ENCODE data around the gene CCL15. TPM values are rescaled to one million over a fixed set of nuclear protein-coding genes. Genes with fewer than 3 reads are reported as not detected.
"Not testable (repeated sequence)": the region's sequence is repeated elsewhere in the genome, so short reads cannot be mapped to it uniquely, and the experiment has no call there.

The CCL15 gene
- total and polyA plus RNA-seq, 2 experiments from 2014 or later: not detected

DNA sequence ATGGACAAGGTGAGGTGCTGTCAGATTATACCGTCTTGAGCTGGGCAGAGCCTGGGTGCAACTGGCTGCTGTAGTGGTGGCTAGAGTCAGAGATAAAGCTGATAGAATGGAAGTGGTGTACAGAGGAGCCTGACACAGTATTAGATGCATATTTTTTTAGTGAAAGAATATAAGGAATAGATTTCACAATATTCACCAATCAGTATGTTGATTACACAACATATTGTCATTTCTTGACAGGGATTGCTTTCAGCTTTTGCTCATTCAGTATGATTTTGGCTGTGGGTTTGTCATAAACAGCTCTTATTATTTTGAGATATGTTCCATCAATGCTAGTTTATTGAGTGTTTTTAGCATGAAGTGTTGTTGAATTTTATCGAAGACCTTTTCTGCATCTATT is 18.1 kb upstream of the CCL15 start:
- Histone ChIP-seq H3F3A (ENCODE audit: insufficient read depth) (no peaks in the 10 kb centered on the region), H3K79me2 (ENCODE audit: insufficient read depth) (no peaks in the 10 kb centered on the region), H3K4me1 (ENCODE audit: insufficient read depth) (no peaks in the 10 kb centered on the region), H3K27me3 (replicated peaks; ENCODE audit: insufficient read depth) (no peaks in the 10 kb centered on the region), H3K4me3 (no peak overlapping the region), H3K9me2 (ENCODE audit: insufficient read depth) (no peaks in the 10 kb centered on the region), H3K9ac (no peak overlapping the region), H3K36me3 (ENCODE audit: low read depth) (no peaks in the 10 kb centered on the region), H3K4me2 (ENCODE audit: unreplicated experiment) (no peak overlapping the region), H4K20me1 (ENCODE audit: insufficient read depth) (no peaks in the 10 kb centered on the region), H3K9me3 (ENCODE audit: low read depth) (no peaks in the 10 kb centered on the region), H3K27ac (no peak overlapping the region), H2AFZ (no peak overlapping the region)
- 53 to 56% methylated on average over 2 of the region's 2 CpGs for WGBS, 2 experiments (ENCODE audit: low coverage in 1 of 2, low lambda C conversion rate in 2 of 2, missing lambda C conversion rate in 2 of 2)
- no peak for DNase-seq
- TF ChIP-seq EZH2 (IDR thresholded peaks at IDR 0.05; ENCODE audit: insufficient read depth, poor library complexity, severe bottlenecking) (no peak), EZH2phosphoT487 (IDR thresholded peaks at IDR 0.05; ENCODE audit: insufficient read depth, low read depth) (no peak)
- in situ Hi-C loops (cut with MboI): no loop called here

DNA sequence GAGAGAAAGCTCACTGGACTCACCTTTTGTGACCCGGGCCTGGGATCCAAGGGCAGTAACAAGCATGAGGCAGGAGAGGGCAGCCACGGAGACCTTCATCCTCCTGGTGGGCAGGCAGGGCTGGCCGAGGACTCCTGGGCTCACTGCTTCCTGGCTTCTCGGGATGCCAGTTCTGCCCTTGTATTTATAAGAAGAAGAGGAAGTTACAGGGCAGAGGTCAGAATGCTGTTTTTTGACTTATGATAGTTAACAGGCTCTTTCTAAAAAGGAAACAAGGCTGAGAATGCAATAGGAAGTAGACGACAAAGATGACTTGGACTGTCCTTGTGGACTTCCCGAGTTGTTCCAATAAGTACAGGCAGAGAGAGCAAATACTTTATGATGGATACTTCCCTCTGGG is 16.4 kb upstream of the CCL15 start, which contains the start of gene CCL23:
Gene CCL23 (minus strand): TSS at position 174 of the 400 bp plus-strand sequence. CDS start 75 bp downstream, at position 99.
- in situ Hi-C loops (cut with MboI): no loop called here
- Histone ChIP-seq H3K27me3 (replicated peaks; ENCODE audit: insufficient read depth) (no peaks in the 10 kb centered on the region), H3K9me3 (ENCODE audit: low read depth) (no peaks in the 10 kb centered on the region), H3K4me2 (ENCODE audit: unreplicated experiment) (no peak within 1 kb of the TSS), H3K27ac (no peak within 1 kb of the TSS), H3F3A (ENCODE audit: insufficient read depth) (no peaks in the 10 kb centered on the region), H3K4me1 (ENCODE audit: insufficient read depth) (no peaks in the 10 kb centered on the region), H3K4me3 (no peak within 1 kb of the TSS), H3K9me2 (ENCODE audit: insufficient read depth) (no peaks in the 10 kb centered on the region), H3K79me2 (ENCODE audit: insufficient read depth) (no peaks in the 10 kb centered on the region), H3K9ac (no peak within 1 kb of the TSS), H3K36me3 (ENCODE audit: low read depth) (no peaks in the 10 kb centered on the region), H4K20me1 (ENCODE audit: insufficient read depth) (no peaks in the 10 kb centered on the region), H2AFZ (no peak within 1 kb of the TSS)
- 8 to 9% methylated on average over 6 of the region's 6 CpGs for WGBS, 2 experiments (ENCODE audit: low coverage in 1 of 2, low lambda C conversion rate in 2 of 2, missing lambda C conversion rate in 2 of 2)
- no peak for DNase-seq
- no peak for TF ChIP-seq EZH2 (IDR thresholded peaks at IDR 0.05; ENCODE audit: insufficient read depth, poor library complexity, severe bottlenecking)
- TF ChIP-seq EZH2phosphoT487 (IDR thresholded peaks at IDR 0.05; ENCODE audit: insufficient read depth, low read depth): no peak

DNA sequence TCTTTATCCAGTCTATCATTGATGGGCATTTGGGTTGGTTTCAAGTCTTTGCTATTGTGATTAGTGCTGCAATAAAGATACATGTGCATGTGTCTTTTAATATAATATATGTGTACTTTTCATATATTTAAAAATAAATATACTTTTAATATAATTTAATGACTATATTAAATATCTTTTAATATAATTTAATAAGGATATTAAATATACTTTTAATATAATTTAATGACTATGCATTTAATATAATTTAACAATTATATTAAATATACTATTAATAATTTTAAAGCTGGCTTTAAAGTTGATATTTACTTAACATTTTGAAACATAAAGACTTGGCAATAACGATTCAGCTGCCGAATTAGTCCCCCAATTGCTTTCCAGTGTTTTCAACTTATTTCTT is 15.2 kb upstream of the CCL15 start:
- H2AFZ ChIP-seq: no peak overlapping the region
- no peak overlapping the region for H3K4me2 ChIP-seq (ENCODE audit: unreplicated experiment)
- H3F3A ChIP-seq (ENCODE audit: insufficient read depth): no peaks in the 10 kb centered on the region
- in situ Hi-C loops (cut with MboI): no loop called here
- H3K4me1 ChIP-seq (ENCODE audit: insufficient read depth): no peaks in the 10 kb centered on the region
- WGBS, 2 experiments (ENCODE audit: low coverage in 1 of 2, low lambda C conversion rate in 2 of 2, missing lambda C conversion rate in 2 of 2): 31 to 43% methylated on average over 2 of the region's 2 CpGs
- no peak for TF ChIP-seq EZH2phosphoT487 (IDR thresholded peaks at IDR 0.05; ENCODE audit: insufficient read depth, low read depth)
- no peak for TF ChIP-seq EZH2 (IDR thresholded peaks at IDR 0.05; ENCODE audit: insufficient read depth, poor library complexity, severe bottlenecking)
- H3K9me2 ChIP-seq (ENCODE audit: insufficient read depth): no peaks in the 10 kb centered on the region
- H3K9me3 ChIP-seq (ENCODE audit: low read depth): no peaks in the 10 kb centered on the region
- H3K9ac ChIP-seq: no peak overlapping the region
- no peaks in the 10 kb centered on the region for H3K27me3 ChIP-seq (replicated peaks; ENCODE audit: insufficient read depth)
- DNase-seq: no peak
- H3K27ac ChIP-seq: no peak overlapping the region
- H3K36me3 ChIP-seq (ENCODE audit: low read depth): no peaks in the 10 kb centered on the region
- no peaks in the 10 kb centered on the region for H4K20me1 ChIP-seq (ENCODE audit: insufficient read depth)
- no peak overlapping the region for H3K4me3 ChIP-seq
- H3K79me2 ChIP-seq (ENCODE audit: insufficient read depth): no peaks in the 10 kb centered on the region

DNA sequence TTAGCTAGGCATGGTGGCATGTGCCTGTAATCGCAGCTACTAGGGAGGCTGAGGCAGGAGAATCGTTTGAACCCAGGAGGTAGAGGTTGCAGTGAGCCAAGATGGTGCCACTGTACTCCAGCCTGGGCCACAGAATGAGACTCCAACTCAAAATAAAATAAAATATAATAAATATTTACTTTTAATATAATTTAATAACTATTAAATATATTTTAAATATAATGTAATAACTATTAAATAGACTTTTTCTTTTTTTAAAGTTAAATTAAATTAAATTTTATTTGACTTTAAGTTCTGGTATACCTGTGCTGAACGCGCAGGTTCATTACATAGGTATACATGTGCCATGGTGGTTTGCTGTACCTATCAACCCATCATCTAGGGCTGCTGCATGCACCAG is 14.5 kb upstream of the CCL15 start:
- H3K9ac ChIP-seq; H3K79me2 ChIP-seq (ENCODE audit: insufficient read depth); H2AFZ ChIP-seq; H3K27me3 ChIP-seq (replicated peaks; ENCODE audit: insufficient read depth); H3K4me1 ChIP-seq (ENCODE audit: insufficient read depth); H3K27ac ChIP-seq; H4K20me1 ChIP-seq (ENCODE audit: insufficient read depth); H3K4me2 ChIP-seq (ENCODE audit: unreplicated experiment); H3F3A ChIP-seq (ENCODE audit: insufficient read depth); H3K4me3 ChIP-seq; H3K9me2 ChIP-seq (ENCODE audit: insufficient read depth); DNase-seq; H3K9me3 ChIP-seq (ENCODE audit: low read depth); H3K36me3 ChIP-seq (ENCODE audit: low read depth); in situ Hi-C loops (cut with MboI): not testable (repeated sequence)
- 60 to 62% methylated on average over 4 of the region's 4 CpGs for WGBS, 2 experiments (ENCODE audit: low coverage in 1 of 2, low lambda C conversion rate in 2 of 2, missing lambda C conversion rate in 2 of 2)

DNA sequence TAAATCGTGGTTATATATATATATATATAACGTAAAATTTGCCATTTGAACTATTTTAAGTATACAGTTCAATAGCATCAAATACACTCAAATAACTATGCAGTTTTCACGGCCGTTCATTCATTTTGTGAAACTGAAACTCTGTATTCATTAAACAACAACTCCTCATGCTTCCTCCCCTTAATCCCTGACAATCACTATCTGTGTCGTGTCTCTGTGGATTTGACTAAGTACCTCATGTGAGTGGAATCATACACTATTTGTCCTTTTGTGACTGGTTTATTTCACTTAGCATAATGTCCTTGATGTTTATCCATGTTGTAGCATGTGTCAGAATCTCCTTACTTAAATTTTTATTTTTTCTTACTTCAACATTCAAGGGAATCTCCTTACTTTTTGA is 13.6 kb upstream of the CCL15 start:
- WGBS, 2 experiments (ENCODE audit: low coverage in 1 of 2, low lambda C conversion rate in 2 of 2, missing lambda C conversion rate in 2 of 2): 37 to 44% methylated on average over 5 of the region's 5 CpGs
- Histone ChIP-seq H3K27me3 (replicated peaks; ENCODE audit: insufficient read depth) (no peaks in the 10 kb centered on the region), H3F3A (ENCODE audit: insufficient read depth) (no peaks in the 10 kb centered on the region), H3K4me2 (ENCODE audit: unreplicated experiment) (no peak overlapping the region), H3K27ac (no peak overlapping the region), H3K36me3 (ENCODE audit: low read depth) (no peaks in the 10 kb centered on the region), H3K4me3 (no peak overlapping the region), H3K9me2 (ENCODE audit: insufficient read depth) (no peaks in the 10 kb centered on the region), H3K9ac (no peak overlapping the region), H3K4me1 (ENCODE audit: insufficient read depth) (no peaks in the 10 kb centered on the region), H4K20me1 (ENCODE audit: insufficient read depth) (no peaks in the 10 kb centered on the region), H2AFZ (no peak overlapping the region), H3K9me3 (ENCODE audit: low read depth) (no peaks in the 10 kb centered on the region), H3K79me2 (ENCODE audit: insufficient read depth) (no peaks in the 10 kb centered on the region)
- TF ChIP-seq EZH2phosphoT487 (IDR thresholded peaks at IDR 0.05; ENCODE audit: insufficient read depth, low read depth): no peak
- TF ChIP-seq EZH2 (IDR thresholded peaks at IDR 0.05; ENCODE audit: insufficient read depth, poor library complexity, severe bottlenecking): no peak
- DNase-seq: no peak
- in situ Hi-C loops (cut with MboI): no loop called here

Data from GM23248 (cell line).